Adrenal gland (tissue), 5 donors: ENCODE data around the gene NRARP.
"Not testable (repeated sequence)": the region's sequence is repeated elsewhere in the genome, so short reads cannot be mapped to it uniquely, and the experiment has no call there.

Source experiments
- POLR2A ChIP-seq, 2 donors: fragments of 450-650 bp; IDR thresholded peaks; one replicate each; pipeline ENCODE4 v1.6.1; 2017; ENCODE audit warnings: antibody characterized with exemption in 2 of 2, mild to moderate bottlenecking in 2 of 2, moderate library complexity in 1 of 2
- TF ChIP-seq, protein P1 (sequence below), 6 experiments: fragments of 450-650 bp in 4 of 6; fragments of 200-600 bp in 2 of 6; sonication (generic) in 1 of 6; IDR thresholded peaks; 1 replicate in 5 of 6; 2 replicates in 1 of 6; pipeline versions ENCODE4 v1.5.1 to v1.8.0; 2016 to 2021; ENCODE audit warnings: antibody characterized with exemption in 6 of 6, mild to moderate bottlenecking in 2 of 6, moderate library complexity in 1 of 6
- donor health status: DM: no; HTN: no; CAD: no.

DNA sequence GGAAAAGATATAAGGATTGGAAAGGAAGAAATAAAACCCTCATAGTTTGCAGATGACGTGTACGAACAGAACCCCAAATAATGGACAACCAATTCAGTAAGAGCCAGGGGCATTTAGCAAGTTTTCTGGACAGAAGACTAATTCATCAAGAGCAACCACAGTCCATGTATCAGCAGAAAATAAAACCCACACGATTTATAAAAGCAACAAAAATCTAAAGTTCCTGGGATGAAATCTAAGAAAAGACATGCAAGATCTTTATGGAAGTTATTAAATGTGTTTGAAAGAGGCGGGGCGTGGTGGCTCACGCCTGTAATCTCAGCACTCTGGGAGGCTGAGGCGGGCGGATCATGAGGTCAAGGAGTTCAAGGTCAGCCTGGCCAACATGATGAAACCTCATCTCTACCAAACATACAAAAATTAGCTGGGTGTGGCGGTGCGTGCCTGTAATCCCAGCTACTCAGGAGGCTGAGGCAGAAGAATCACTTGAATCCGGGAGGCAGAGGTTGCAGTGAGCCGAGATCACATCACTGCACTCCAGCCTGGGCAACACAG lies 37.9 kb upstream of the NRARP start:
- TF ChIP-seq, protein P1, sequence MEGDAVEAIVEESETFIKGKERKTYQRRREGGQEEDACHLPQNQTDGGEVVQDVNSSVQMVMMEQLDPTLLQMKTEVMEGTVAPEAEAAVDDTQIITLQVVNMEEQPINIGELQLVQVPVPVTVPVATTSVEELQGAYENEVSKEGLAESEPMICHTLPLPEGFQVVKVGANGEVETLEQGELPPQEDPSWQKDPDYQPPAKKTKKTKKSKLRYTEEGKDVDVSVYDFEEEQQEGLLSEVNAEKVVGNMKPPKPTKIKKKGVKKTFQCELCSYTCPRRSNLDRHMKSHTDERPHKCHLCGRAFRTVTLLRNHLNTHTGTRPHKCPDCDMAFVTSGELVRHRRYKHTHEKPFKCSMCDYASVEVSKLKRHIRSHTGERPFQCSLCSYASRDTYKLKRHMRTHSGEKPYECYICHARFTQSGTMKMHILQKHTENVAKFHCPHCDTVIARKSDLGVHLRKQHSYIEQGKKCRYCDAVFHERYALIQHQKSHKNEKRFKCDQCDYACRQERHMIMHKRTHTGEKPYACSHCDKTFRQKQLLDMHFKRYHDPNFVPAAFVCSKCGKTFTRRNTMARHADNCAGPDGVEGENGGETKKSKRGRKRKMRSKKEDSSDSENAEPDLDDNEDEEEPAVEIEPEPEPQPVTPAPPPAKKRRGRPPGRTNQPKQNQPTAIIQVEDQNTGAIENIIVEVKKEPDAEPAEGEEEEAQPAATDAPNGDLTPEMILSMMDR (IDR thresholded peaks at IDR 0.05), result not testable (repeated sequence)
- not testable (repeated sequence) for TF ChIP-seq POLR2A (IDR thresholded peaks at IDR 0.05)
